ENCODE data around the gene AATK. TPM values are rescaled to one million over a fixed set of nuclear protein-coding genes. Genes with fewer than 3 reads are reported as not detected.

AATK gene
- total RNA-seq, 1 experiment from 2014 or later = 4.4 TPM

DNA sequence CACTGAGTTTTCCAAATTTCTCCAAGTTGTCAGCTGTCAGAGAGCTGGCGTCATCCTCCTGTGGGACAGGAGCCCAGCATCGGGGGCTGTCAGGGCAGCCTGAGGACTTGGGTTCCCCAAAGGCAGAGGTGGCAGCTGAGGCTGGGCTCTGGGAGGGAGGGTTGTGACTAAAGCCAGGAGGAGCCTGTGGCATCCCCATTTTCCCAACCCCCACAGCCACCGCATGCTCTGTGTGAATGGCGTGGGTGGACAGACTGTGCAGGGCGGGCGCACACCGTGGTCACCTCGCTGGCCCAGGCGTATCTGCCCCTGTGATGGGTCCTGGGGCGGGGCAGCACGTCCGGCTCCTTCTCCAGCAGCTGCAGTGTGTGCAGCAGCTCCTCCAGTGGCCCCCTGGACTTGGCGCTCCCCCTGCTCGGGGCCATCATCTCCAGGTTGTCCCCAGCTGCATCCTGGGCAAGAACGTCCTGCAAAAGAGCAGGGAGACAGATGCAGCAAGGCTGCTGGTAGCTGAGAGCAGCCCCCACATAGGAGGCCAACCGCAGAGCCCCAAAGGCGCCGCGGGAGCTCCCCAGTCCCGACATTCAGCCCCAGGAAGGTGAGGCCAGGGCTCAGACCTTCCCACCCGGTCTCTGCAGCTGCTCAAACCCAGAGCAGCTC, 31.9 kb upstream of the AATK start:
- H2AFZ ChIP-seq (ENCODE audit: low read depth, low read length, poor library complexity, severe bottlenecking) = no peak overlapping the region
- no peaks in the 10 kb centered on the region for H3K9me2 ChIP-seq (ENCODE audit: insufficient read depth)
- H3K4me2 ChIP-seq (ENCODE audit: low read length) = no peak overlapping the region
- H3K9ac ChIP-seq (ENCODE audit: low read length) = no peak overlapping the region
- peaks cover 0 to 8% of the 10 kb centered on the region in 2 experiments; a peak in 1 of 4 replicates for H3K4me1 ChIP-seq (ENCODE audit: control insufficient read depth in 1 of 2, insufficient read depth in 2 of 2, low read length in 2 of 2)
- POLR2A ChIA-PET = no interaction called here
- H3K9me3 ChIP-seq (ENCODE audit: control insufficient read depth in 1 of 2, insufficient read depth in 1 of 2, low read depth in 1 of 2, low read length in 2 of 2) = no peaks in the 10 kb centered on the region
- intact Hi-C loops (cut with micrococcal nuclease) = no loop called here
- no TSS peak for BruUV-seq (replicated peaks)
- H3K27me3 ChIP-seq (ENCODE audit: insufficient read depth, low read length) = no peaks in the 10 kb centered on the region
- H3K79me2 ChIP-seq (ENCODE audit: insufficient read depth, low read length) = no peaks in the 10 kb centered on the region
- DNase-seq (ENCODE audit: low read depth, low spot score) (no peak), ATAC-seq (no peak)
- H3K4me3 ChIP-seq (replicated peaks in 1 of 2; ENCODE audit: low read depth in 1 of 2, low read length in 2 of 2) = no peak overlapping the region
- H3K27ac ChIP-seq (ENCODE audit: low read depth, low read length) = no peak overlapping the region
- peaks cover 3 to 5% of the 10 kb centered on the region in 2 experiments for H3K36me3 ChIP-seq (ENCODE audit: control insufficient read depth in 1 of 2, insufficient read depth in 2 of 2, low read length in 2 of 2)
- RAD21 ChIA-PET (ENCODE audit: low non-redundant PET in 1 of 2, low total read pairs in 2 of 2, uncharacterized antibody in 2 of 2, unreplicated experiment in 2 of 2) = no interaction called here
- CTCF ChIA-PET = interaction anchor here (0.9 to 1.1 kb wide), 2 partner anchors 25 to 55 kb away, joined by 3 read pairs; no protein-coding TSS in a partner anchor
- TF ChIP-seq, protein P1, sequence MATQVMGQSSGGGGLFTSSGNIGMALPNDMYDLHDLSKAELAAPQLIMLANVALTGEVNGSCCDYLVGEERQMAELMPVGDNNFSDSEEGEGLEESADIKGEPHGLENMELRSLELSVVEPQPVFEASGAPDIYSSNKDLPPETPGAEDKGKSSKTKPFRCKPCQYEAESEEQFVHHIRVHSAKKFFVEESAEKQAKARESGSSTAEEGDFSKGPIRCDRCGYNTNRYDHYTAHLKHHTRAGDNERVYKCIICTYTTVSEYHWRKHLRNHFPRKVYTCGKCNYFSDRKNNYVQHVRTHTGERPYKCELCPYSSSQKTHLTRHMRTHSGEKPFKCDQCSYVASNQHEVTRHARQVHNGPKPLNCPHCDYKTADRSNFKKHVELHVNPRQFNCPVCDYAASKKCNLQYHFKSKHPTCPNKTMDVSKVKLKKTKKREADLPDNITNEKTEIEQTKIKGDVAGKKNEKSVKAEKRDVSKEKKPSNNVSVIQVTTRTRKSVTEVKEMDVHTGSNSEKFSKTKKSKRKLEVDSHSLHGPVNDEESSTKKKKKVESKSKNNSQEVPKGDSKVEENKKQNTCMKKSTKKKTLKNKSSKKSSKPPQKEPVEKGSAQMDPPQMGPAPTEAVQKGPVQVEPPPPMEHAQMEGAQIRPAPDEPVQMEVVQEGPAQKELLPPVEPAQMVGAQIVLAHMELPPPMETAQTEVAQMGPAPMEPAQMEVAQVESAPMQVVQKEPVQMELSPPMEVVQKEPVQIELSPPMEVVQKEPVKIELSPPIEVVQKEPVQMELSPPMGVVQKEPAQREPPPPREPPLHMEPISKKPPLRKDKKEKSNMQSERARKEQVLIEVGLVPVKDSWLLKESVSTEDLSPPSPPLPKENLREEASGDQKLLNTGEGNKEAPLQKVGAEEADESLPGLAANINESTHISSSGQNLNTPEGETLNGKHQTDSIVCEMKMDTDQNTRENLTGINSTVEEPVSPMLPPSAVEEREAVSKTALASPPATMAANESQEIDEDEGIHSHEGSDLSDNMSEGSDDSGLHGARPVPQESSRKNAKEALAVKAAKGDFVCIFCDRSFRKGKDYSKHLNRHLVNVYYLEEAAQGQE (IDR thresholded peaks at IDR 0.05; ENCODE audit: low read depth) = no peak
- TF ChIP-seq ZNF274 (IDR thresholded peaks at IDR 0.05; ENCODE audit: low read depth, low read length) = no peak
- TF ChIP-seq, protein P2, sequence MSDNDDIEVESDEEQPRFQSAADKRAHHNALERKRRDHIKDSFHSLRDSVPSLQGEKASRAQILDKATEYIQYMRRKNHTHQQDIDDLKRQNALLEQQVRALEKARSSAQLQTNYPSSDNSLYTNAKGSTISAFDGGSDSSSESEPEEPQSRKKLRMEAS (IDR thresholded peaks at IDR 0.05) = no peak
- TF ChIP-seq SRF (IDR thresholded peaks at IDR 0.05; ENCODE audit: low read depth) = no peak
- TF ChIP-seq POLR2AphosphoS5 (IDR thresholded peaks at IDR 0.05; ENCODE audit: low read depth, low read length) = no peak
- no peak for TF ChIP-seq EZH2phosphoT487 (IDR thresholded peaks at IDR 0.05; ENCODE audit: borderline replicate concordance)
- no peak for TF ChIP-seq TCF7L2 (IDR thresholded peaks at IDR 0.05; ENCODE audit: borderline replicate concordance, extremely low read depth, insufficient read depth, insufficient read length)
- TF ChIP-seq, protein P3, sequence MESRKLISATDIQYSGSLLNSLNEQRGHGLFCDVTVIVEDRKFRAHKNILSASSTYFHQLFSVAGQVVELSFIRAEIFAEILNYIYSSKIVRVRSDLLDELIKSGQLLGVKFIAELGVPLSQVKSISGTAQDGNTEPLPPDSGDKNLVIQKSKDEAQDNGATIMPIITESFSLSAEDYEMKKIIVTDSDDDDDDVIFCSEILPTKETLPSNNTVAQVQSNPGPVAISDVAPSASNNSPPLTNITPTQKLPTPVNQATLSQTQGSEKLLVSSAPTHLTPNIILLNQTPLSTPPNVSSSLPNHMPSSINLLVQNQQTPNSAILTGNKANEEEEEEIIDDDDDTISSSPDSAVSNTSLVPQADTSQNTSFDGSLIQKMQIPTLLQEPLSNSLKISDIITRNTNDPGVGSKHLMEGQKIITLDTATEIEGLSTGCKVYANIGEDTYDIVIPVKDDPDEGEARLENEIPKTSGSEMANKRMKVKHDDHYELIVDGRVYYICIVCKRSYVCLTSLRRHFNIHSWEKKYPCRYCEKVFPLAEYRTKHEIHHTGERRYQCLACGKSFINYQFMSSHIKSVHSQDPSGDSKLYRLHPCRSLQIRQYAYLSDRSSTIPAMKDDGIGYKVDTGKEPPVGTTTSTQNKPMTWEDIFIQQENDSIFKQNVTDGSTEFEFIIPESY (IDR thresholded peaks at IDR 0.05; ENCODE audit: extremely low read depth, insufficient replicate concordance, low read length) = no peak
- TF ChIP-seq ZFX (IDR thresholded peaks at IDR 0.05) = no peak
- no peak for TF ChIP-seq JUND (IDR thresholded peaks at IDR 0.05)
- TF ChIP-seq, protein P4, sequence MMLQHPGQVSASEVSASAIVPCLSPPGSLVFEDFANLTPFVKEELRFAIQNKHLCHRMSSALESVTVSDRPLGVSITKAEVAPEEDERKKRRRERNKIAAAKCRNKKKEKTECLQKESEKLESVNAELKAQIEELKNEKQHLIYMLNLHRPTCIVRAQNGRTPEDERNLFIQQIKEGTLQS (IDR thresholded peaks at IDR 0.05) = no peak
- TF ChIP-seq EGR1 (IDR thresholded peaks at IDR 0.05; ENCODE audit: low read depth) = no peak
- no peak for TF ChIP-seq EZH2 (IDR thresholded peaks at IDR 0.05)
- TF ChIP-seq POLR2A (IDR thresholded peaks at IDR 0.05; ENCODE audit: borderline replicate concordance, extremely low read depth, insufficient read depth, insufficient read length) = no peak
- TF ChIP-seq CBX3 (IDR thresholded peaks at IDR 0.05; ENCODE audit: low read depth) = no peak
- no peak for TF ChIP-seq FOSL1 (IDR thresholded peaks at IDR 0.05; ENCODE audit: low read depth)
- TF ChIP-seq, protein P5, sequence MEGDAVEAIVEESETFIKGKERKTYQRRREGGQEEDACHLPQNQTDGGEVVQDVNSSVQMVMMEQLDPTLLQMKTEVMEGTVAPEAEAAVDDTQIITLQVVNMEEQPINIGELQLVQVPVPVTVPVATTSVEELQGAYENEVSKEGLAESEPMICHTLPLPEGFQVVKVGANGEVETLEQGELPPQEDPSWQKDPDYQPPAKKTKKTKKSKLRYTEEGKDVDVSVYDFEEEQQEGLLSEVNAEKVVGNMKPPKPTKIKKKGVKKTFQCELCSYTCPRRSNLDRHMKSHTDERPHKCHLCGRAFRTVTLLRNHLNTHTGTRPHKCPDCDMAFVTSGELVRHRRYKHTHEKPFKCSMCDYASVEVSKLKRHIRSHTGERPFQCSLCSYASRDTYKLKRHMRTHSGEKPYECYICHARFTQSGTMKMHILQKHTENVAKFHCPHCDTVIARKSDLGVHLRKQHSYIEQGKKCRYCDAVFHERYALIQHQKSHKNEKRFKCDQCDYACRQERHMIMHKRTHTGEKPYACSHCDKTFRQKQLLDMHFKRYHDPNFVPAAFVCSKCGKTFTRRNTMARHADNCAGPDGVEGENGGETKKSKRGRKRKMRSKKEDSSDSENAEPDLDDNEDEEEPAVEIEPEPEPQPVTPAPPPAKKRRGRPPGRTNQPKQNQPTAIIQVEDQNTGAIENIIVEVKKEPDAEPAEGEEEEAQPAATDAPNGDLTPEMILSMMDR (IDR thresholded peaks at IDR 0.05 in 2 of 3, conservative IDR thresholded peaks at IDR 0.05 in 1 of 3; ENCODE audit: borderline replicate concordance in 1 of 3, insufficient read depth in 1 of 3, low read depth in 2 of 3, low read length in 2 of 3) = no peak
- TF ChIP-seq YY1 (IDR thresholded peaks at IDR 0.05; ENCODE audit: extremely low read depth, insufficient replicate concordance, low read depth, low read length) = no peak
- TF ChIP-seq CEBPB (IDR thresholded peaks at IDR 0.05; ENCODE audit: low read depth) = no peak
- H4K20me1 ChIP-seq (ENCODE audit: insufficient read depth) = no peaks in the 10 kb centered on the region

Measured in HCT116 (cell line).